GM21367 (cell line): ENCODE results near the gene FRMD4A.

ENCODE experiments used
- ATAC-seq: cut with Tn5 transposase; IDR thresholded peaks from one replicate; pipeline ENCODE4 v1.9.1; 2021; ENCODE audit not compliant: unreplicated experiment

The FRMD4A gene

DNA sequence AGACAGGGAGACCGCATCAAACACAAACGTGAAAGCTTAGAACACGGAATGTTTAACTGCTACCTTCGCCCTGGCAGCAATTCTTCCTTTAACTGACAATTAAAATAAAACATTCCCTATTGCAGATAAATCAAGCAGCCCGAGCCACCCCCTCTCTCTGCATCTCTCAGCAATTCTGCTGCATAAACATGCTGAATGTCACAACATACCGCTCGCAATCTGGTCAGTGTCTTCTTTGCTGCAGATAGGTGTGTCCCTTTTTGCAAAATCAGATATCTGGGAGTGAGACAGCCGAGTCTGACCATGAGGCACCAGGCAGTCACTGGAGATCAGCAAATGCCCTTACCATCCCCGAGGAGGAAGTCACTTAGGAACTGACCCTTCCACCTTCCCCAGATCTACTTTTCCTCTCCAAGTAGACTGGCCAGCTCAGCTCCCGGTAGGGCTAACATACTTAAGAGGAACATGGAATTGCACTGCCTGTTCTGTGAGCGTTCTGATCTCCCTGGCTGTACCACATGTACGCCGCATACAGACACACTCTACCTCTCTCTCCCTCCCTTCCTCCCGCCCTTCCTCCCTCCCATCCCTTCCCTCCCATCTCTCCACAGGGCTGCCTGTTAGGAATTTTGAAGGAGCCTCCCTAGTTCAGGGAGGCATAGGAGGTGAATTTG is at the start of gene FRMD4A:
FRMD4A (minus strand) TSS at position 537 of the 674 bp plus-strand sequence.
- ATAC-seq: no peak

DNA sequence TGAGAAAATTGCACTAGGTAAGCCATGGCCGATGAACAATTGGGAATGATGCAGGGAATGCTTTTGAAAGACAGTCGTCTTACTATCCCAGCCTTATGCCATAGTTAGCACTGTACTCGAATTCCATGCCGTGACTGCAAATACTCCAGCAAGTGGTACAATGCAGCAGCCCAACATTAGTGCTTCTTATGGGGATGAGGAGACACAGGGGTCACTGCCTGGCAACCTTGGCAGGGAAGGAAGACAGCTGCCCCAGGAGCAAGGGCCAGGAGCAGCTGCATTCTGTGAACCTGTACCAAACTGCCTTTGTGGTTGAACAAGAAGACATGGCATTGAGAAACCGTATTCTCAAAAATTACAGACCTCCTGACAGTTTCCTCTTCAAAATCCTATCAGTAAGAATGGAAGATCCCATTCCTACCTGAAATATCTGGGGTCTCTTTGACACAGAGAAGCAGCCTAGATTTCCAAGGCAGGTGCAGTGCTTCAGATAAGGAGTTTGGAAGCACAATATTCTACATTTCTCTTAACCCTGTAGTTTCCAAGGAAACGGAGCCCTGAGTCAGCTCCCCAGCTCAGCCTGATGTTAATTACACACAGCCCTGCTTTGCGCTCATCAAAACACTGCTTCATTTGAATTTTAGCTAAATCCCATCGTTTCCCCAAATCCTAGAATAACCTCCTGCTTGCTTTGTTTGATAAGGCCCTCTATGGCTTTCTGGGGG is 49.0 kb upstream of the FRMD4A start:
- ATAC-seq: no peak

DNA sequence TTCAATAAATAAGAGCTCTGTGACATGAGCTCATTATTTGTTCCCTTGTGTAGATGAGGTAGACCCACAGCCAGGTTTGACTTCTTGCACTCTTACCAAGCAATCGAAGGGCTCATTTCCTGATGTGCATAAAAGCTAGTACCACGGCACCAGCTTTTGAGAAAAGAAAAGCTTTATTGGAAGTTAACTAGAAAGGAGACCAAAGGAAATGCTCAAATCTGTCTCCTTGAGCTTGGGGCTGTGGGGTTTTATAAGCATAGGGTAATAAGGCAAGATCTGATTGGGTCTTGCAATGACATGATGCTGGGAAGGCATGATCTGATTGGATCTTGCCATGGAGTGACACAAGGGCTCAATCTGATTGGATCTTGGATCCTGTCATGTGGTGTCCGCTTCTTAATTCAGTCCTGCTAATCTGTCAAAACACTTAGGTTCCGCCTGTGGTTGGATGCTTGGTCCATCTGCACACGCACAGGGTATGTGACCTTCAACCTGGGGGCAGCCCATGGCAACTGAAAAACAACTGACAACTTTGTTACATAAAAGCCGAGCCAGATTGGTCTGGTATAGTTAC is 47.8 kb upstream of the FRMD4A start:
- no peak for ATAC-seq

DNA sequence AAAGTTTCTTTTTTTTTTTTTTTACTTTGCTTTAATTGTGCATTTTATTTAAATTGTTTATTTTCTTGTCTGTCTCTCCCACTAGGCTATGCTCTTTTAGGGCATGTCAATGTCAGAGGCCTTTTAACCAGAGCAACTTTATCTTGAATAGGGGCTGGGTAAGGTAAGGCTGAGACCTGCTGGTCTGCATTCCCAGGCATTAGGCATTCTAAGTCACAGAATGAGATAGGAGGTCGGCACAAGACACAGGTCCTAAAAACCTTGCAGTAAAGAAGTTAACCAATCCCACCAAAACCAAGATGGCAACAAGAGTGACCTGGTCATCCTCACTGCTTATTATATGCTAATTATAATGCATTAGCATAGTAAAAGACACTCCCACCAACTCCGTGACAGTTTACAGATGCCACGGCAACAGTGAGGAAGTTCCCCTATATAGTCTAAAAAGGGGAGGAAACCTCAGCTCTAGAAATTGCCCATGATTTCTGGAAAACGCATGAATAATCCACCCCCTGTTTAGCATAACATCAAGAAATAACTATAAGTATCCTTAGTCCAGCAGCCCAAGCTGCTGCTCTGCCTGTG is 47.0 kb upstream of the FRMD4A start:
- ATAC-seq: no peak

DNA sequence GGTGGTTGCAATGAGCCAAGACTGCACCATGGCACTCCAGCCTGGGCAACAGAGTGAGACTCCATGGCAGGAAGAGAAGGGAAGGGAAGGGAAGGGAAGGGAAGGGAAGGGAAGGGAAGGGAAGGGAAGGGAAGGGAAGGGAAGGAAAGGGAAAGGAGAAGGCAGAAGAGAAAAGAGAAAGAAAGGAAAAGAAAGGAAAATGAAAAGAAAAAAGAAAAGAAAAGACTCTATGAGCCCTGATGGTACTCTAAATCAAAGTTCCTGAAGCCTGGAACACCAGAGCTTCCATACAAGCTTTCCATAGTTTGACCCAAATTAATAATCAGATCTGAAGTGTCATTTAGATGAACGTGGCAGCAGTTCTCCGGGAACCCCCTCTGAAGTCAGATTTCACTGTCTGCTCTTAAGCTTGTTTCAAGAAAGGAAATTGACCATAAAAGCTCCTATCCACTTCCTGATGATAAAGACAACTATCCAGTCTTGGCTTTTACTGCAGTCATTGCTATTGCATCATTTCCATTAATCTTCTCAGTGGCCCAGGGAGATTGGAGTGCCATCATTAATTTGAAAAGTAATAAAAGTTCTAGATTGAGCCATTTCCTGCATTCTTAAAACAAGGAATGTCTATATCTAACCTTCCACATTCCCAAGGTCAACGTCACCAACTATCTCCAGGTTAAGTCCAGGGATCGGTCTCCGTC is 44.2 kb upstream of the FRMD4A start:
- no peak for ATAC-seq

DNA sequence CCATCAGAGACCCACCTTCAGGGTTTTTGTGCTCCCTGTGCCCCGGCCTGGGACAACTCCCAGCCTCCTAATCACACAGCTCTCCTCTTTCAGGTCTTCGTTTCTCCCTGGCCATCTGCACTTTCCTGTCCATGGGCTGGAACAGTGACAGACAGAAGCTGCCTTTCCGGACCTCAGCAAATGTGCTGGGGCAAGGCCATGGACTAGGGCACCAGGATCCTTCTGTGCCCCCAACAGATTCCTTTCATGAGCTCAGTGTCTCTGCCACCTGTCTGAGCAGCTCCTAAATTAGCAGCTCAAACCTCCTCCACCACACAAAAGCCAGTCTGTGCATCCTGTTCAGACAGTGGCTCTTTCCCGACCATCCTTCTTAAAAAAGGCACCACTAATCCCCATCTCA is 41.9 kb upstream of the FRMD4A start:
- ATAC-seq: no peak

DNA sequence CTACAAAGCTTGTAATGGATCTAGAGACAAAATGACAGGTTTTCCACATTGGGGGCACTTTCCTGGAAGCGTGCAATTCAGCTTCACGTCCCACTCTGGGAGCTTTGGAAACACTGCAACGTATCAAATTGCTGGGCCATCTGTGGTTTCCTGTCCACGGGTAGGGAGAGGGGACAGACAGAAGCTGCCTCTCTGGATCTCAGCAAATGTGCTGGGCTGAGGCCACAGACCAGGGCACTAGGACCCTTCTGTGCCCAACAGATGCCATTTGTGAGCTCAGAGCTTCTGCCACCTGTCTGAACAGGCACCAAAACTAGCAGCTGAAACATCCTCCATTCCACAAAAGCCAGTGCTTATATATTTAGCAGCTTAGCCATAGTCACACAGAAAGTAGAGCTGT is 40.9 kb upstream of the FRMD4A start:
- no peak for ATAC-seq

DNA sequence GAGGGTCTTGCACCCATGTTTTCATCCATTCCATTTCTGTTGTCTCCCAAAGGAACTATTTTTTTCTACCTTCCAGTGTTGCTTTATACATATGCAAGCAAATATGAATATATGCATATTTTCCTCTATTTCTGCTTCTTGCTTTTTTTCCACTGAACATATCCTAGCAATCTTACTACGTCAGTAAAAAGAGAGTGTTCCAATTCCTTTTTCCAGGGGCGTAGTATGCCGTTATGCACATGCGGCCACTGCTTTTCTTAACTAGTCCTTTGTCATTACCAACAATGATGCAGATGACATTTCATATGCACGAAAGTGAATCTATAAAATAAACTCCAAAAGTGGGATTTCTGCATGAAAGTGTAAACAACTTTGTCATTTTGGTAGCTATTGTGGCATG is 40.2 kb upstream of the FRMD4A start:
- ATAC-seq: no peak

DNA sequence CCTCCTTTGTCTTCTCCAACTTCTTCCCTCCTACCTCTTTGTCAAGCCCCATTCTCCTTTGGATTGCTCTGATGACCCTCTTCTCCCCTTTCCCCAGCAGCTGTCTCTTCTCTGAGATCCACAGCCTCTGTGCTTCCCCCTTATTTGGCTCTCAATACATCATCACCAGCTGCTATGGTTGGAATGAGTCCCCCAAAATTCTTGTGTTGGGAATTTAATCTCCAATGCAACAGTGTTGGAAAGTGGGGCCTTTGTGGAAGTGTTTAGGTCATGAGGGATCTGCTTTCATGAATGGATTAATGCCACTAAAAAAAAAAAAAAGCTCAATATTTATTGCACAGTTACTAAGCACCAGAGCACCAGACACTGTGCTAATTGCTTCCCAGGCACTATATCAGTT is 39.2 kb upstream of the FRMD4A start:
- ATAC-seq: no peak

DNA sequence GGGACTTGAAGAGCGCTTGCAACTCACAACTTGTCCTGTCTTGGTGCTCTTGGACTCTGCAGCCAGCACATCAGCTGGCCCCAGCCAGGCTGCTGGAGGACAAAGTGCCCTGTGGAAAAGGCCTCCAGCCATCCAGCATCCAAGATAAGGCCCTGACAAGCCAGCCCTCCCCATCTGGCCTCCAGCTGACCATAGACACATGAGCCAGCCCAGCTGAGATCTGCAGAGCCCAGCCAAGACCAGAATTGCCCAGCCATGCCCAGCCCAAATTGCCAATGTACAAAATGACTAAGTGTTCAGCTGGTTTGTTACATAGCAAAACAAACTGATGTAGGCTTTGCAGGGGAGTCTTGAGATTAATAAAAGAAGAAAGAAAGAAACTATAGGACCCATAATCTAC is 36.0 kb upstream of the FRMD4A start:
- ATAC-seq: no peak

DNA sequence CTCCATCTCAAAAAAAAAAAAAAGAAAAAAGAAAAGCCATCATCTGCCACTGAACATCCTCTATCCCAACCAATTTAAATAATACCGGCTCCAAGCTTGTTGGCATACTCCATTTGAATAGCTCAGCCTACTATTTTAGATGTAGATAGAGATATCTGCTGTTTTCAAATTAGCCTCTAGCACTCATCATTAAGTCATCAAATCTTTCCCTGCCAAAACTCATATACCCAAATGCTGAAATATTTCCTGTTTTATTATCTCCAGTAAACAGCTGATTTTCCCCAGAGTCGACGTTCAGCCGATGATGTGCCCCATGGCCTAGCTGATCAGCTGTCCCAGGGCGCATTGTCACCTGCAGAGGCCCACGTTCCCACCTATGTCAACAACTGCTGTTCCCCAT is 34.5 kb upstream of the FRMD4A start:
- no peak for ATAC-seq

DNA sequence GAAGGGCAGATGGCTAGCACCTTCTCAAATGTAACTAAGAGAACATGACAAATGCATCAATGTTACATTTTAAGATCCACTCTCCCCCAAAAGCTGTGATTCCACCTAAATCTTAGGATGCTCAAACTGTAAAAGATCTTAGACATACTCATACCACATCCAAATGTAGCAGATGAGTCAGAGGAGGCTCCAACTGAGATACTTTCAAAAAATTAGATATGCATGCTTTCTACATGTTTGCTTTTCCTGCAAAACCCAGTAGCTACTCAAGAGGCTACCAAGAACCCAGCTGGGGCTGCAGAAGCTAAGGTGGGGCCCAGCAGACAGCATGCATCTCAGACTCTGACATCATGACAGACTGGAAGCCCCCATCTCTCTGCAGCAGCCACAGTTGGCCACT is 31.4 kb upstream of the FRMD4A start:
- no peak for ATAC-seq

DNA sequence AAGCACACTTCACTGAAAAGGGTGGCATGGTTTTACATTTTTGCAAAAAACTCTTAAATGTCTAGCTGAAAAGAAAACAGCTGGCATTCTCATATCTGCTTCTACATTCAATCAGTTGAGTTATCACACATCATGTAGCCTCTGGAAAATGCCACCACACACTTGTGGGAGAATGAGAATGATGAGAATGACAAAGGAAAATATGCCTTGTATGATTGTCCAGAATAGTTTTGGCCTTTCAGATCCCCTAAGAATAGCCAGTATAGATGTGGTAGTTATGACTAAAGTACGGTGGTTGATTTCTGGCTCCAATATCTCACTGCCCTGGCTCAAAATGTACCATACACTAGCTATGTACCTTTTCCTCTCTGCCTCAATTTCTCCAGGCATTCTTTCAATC is 30.2 kb upstream of the FRMD4A start:
- no peak for ATAC-seq

DNA sequence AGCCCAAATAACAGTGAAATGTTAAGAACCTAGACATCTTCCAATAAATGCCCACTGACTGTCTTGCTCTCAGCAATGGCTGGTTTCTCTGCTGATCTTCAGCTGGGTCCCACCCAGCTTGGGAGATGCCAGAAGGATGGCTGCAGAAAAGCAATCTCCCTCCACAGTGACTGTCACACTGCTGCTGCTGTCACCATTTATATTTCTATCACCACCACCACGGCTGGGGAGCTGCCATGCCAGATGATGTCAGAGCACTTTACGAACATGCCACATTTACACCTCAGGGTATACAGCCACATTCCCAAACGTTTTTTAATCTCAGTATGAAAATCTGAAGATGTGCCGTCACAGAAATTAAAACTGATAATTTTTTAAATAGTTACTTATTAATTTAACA is 29.8 kb upstream of the FRMD4A start:
- ATAC-seq: no peak

DNA sequence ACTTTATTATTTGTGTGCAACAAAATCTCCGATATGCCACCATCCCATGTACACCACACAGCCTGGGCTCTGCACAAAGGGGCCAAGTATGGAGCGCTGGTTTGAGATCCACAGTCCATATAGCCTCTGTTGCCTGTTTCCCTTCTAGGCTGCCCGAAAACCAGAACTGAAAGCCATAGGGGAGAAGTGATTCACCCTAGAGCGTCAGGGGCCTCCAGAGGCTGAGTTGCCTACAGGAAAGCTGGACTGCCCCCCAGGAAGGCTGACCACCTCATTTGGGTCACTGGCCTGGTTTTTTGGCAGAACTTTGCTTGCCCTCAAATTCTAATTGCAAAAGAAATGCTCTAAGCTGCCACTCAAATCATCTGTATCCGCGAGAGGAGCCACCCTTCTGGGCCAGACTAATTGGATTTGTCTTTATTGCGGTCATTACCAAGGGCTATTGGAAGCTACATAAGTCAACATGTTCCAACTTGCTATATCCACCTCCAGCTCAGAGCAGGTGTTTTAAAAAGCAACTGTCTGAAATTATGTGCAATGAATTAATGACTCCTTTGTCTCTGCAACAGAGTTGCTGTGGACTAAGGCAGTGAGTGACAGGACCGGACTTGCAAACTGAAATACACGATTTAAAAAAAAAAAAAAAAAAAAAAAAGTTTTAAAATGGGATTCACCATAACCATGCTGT is 28.3 kb upstream of the FRMD4A start:
- ATAC-seq: no peak

DNA sequence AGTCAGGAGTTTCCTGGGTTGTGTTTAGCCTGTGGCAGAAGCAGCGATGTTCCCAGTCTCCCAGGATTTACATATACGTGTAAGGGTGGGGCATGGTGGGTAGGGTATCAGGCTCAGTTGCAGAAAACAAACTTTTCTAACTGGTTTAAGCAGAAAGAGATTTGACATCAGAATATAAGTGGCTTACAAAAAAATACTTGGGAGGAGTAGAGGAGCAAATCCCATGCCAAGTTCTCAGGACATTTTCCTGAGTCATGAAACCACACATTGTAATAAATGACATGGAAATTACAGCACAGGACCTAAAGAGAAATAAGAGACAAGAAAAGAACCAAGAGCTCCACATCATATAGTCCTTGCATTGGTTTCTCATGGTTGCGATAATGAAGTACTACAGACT is 26.2 kb upstream of the FRMD4A start:
- no peak for ATAC-seq

DNA sequence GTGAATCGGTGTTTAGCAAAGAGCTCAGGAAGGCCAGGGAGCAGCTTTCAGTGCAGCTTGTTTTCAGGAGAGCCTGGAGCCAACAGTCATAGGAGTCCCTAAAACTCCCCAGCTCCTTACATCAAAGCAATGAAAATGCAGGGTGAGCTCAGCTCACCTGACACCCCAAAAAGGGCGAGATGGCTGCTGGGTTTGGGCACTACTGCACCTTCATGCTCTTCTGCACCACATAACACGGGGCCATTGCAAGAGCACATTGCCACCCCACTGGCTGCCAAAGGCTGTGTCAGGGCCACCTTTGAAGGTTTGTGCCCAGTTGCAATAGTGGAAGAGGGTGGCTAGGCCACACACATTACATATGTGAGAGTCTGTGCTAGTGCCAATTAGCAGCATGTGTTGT is 25.0 kb upstream of the FRMD4A start:
- ATAC-seq: no peak

DNA sequence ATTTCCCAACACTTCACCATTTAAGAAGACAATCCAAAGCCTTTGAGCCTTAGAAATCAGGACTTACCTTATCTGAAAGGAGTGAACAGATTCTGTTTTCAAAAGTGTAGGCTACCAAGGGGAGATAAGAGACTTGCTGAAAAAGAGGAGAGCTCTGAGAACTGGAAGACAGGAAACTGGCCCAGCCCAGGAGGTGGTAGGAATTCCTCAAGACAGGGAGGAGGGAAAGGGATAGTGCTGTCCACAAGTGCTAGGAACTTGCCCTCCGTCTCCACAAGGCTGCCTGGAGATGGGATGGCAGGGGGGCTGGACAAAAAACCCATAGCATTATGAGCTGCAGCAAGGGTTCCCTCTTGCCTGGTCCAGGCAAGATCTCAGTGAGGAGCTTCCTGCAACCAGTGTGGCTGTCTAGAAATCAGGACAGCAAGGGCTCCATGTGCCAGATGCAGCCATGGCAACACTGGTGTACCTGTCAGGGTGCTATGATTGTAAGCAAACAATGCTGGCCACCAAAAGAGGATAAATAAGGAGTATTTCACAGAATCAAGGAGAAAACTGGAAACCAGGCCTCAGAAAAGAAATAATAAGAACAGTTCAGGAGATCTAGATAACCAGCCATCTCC is 22.7 kb upstream of the FRMD4A start:
- ATAC-seq: no peak

DNA sequence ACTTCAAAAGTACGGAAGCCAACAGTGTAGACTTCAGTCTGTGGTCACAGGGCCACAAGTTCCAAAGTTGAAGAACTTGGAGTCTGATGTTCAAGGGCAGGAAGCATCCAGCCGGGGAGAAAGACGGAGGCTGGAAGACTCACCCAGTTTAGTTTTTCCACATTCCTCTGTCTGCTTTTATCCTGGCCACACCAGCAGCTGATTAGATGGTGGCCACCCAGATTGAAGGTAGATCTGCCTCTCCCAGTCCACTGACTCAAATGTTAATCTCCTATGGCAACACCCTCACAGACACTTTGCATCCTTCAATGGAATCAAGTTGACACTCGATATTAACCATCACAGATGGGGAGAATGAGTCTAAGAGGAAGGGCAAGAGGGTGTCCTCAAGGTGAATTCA is 19.3 kb upstream of the FRMD4A start:
- ATAC-seq: no peak

DNA sequence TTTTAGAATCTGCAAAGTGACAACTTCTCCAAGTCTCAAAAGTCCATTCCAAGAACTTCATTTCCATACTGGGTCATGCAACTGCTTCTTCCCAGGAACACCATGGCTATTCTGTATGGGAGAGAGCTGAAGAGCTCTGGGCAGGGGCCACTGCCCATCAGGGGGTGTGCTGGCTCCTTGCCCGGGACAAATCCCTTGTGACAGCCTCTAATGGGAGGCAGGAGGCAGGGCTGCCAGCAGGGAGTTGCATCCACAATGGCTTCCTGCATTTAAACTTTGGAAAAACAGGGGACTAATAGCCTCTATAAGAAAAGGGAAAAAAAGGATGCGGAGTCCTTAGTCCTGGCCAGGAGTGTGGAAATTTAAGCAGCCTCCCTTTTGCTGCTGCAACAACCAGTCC is 18.4 kb upstream of the FRMD4A start:
- ATAC-seq: no peak

DNA sequence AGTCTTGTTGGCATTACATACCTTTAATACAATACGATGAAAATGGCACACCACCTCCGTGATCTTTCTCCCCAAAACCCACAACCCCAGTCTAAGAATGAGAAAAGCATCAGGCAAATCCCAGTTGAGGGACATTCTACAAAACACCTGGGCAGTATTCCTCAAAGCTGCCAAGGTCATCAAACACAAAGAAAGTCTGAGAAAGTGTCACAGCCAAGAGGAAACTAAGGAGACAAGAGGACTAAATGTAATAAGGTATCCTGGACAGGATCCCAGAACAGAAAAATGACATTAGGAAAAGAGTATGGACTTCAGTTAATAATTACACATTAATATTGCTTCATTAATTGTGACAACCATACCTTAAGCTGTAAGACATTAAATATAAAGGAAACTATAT is 14.5 kb upstream of the FRMD4A start:
- no peak for ATAC-seq
